Fibroblast of pulmonary artery (primary cell): Measurements from ENCODE around the gene ZNF771.

Experiments
- DNase-seq: peaks from one replicate; pipeline ENCODE4 v3.0.0-alpha.2; 2010; ENCODE audit warnings: low read depth
- H3K4me3 ChIP-seq: replicated peaks from 2 replicates; pipeline ENCODE4 v1.5.1; 2011; ENCODE audit warnings: low read depth, mild to moderate bottlenecking, control low read depth, low read length, moderate library complexity
- TF ChIP-seq, protein P1 (sequence below): IDR thresholded peaks from 2 replicates; pipeline ENCODE4 v1.5.1; 2011; ENCODE audit warnings: mild to moderate bottlenecking, control low read depth, low read length, inconsistent platforms; ENCODE audit errors: missing control alignments

Gene ZNF771

DNA sequence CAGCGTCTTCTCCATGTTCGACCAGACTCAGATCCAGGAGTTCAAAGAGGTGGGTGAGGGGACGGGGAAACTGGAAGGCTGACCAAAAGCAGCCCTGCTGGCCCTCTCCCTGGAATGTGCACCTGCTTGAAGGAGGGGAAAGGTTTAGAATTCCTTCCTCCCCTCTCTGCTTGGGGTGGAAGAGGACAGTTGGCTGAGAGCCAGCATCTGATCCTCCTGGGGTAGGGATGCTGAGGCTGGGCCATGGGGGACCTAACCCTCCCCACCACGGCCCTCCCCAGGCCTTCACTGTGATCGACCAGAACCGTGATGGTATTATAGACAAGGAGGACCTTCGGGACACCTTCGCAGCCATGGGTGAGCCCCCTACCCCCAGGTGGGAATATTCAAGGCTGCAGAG lies 31.5 kb upstream of the ZNF771 start:
- TF ChIP-seq, protein P1, sequence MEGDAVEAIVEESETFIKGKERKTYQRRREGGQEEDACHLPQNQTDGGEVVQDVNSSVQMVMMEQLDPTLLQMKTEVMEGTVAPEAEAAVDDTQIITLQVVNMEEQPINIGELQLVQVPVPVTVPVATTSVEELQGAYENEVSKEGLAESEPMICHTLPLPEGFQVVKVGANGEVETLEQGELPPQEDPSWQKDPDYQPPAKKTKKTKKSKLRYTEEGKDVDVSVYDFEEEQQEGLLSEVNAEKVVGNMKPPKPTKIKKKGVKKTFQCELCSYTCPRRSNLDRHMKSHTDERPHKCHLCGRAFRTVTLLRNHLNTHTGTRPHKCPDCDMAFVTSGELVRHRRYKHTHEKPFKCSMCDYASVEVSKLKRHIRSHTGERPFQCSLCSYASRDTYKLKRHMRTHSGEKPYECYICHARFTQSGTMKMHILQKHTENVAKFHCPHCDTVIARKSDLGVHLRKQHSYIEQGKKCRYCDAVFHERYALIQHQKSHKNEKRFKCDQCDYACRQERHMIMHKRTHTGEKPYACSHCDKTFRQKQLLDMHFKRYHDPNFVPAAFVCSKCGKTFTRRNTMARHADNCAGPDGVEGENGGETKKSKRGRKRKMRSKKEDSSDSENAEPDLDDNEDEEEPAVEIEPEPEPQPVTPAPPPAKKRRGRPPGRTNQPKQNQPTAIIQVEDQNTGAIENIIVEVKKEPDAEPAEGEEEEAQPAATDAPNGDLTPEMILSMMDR: no peak
- H3K4me3 ChIP-seq: no peak overlapping the region
- DNase-seq: no peak

DNA sequence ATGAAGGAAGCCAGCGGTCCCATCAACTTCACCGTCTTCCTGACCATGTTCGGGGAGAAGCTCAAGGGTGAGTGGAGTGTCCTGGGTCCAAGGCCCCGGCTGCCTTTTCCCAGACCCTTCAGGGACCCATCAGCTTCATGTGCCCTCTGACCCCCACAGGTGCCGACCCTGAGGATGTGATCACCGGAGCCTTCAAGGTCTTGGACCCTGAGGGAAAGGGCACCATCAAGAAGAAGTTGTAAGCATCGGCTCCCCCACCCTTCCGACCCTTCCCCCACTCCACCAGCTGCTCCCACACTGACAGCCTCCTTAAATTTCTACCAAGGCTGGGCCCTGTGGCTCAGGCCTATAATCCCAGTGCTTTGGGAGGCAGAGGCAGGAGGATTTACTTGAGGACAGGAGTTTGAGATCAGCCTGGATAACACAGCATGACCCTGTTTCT lies 30.9 kb upstream of the ZNF771 start:
- no peak for DNase-seq
- no peak overlapping the region for H3K4me3 ChIP-seq
- TF ChIP-seq, protein P1: no peak

DNA sequence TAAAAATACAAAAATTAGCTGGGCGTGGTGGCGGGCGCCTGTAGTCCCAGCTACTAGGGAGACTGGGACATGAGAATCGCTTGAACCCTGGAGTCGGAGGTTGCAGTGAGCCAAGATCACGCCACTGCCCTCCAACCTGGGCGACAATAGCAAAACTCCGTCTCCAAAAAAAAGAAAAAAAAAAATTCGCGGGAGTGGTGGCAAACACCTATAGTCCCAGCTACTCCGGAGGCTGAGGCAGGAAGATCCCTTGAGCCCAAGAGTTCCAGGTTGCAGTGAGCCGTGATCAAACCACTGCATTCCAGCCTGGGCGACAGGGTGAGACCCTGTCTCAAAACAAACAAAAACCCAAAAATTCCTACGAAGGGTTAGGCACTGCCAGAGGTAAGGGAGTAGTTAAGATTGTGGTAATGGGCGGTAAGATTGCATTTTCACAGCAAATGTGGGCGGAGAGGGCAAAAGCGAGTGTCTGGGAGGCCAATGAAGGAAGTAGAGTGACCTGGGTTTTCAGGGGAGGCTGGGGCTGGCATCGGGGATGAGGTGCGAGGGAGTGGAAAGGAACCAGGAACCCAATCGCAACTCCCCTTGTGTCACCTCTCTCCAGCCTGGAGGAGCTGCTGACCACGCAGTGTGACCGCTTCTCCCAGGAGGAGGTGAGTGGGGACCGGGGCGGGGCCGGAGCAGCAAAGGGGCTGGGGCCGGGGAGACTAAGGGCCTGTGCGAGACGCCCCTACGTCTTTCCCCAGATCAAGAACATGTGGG lies 30.2 kb upstream of the ZNF771 start:
- TF ChIP-seq, protein P1: no peak
- H3K4me3 ChIP-seq: peak overlapping the region; percentile 77
- DNase-seq: no peak

DNA sequence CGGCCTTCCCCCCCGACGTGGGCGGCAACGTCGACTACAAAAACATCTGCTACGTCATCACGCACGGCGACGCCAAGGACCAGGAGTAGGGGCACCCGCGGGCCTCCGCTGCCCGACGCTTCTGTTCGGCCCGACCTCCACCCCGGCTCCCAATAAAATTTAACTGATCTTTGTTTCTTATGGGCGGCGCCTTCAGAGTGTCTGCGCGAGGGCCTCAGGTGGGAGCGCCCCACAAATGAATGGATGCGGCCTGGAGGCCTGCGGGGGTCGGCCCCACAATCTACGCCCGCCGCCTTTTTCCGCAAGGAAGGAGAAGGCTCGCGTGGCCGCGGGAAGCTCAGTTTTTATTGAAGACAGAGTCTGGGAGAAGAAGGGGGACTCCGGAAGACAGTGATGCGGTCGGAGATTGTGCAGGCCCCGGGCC lies 29.6 kb upstream of the ZNF771 start:
- peak; percentile 93 for DNase-seq
- peak overlapping the region; percentile 77 for H3K4me3 ChIP-seq
- TF ChIP-seq, protein P1: no peak

DNA sequence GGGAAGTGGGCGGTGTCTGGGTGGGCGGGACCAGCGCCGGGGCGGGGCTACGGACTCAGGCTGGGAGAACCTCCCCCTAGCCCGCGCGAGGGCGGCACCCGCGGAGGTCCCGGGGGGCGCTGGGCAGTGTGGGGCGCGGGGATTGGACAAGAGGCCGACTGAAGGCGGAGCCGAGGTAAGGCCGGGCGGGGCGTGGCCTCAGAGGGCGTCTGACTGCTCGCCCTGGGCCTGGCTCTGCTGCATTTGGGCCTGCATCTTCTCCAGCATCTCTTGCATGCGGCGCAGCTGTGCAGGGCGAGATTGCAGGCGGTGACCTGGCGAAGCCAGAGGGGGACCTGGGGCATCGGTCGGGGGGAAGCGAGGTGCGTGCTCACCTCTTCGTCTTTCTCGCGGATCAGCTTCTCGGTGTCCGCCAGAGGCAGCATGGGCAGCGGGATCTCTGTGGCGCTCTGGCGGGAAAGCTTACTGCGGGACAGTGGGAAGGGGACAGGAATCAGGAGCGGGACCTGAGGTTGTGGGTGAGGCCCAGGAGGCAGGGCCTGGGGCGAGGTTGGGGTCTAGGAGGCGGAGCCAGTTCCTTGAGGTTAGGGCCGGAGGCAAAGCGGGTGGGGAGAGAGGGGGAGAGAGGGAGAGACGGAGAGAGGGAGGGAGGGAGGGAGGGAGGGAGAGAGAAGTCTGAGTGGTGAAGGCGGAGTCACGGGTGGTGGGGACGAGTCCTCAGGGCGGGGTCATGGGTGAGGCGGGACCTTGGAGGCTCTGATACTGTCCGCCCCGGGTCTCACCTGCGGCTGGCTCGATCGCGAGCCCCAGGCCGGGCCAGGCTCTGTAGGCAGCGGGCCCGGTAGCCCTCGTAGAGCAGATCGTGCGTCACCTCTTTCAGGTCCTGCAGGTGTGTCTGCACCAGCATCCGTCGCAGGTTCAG lies 28.9 kb upstream of the ZNF771 start:
- TF ChIP-seq, protein P1: peak; percentile 28
- DNase-seq: peak; percentile 98
- peak overlapping the region; percentile 77 for H3K4me3 ChIP-seq

DNA sequence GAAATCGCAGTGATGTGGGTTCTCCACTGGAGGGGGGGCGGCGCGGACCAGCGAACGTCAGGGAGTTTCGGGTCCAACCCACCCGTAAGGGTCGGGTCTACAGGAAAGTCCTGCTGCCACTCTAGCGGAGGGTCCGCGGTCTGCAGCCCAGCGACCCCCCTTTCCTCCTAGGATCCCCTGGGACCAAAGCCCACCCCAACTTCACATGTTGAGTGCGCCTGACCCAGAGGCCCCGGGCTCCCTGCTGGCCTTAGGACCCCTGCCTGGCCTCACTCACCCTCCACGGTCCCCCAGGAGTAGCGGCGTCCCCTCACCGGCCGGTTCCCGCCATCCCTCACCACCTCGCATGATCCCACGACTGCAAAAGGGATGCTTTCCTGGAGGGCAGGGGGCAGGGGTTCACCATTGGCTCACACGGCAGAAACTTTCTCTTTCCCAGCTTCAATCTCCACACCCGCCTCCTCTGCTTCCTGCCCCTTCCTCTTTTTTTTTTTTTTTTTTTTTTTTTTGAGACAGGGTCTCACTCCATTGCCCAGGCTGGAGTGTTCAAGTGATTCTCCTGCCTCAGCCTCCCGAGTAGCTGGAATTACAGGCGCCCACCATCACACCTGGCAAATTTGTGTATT lies 28.1 kb upstream of the ZNF771 start:
- peak overlapping the region; percentile 77 for H3K4me3 ChIP-seq
- no peak for DNase-seq
- TF ChIP-seq, protein P1: no peak
